PFSK-1 (cell line): ENCODE results near the gene SLC38A8.

ENCODE experiments used
- FOXP2 ChIP-seq: optimal IDR thresholded peaks from 2 replicates; pipeline ENCODE3; 2011; ENCODE audit warnings: borderline replicate concordance, control low read depth, inconsistent platforms; ENCODE audit not compliant: insufficient read depth; ENCODE audit errors: extremely low read length, extremely low read depth
- POLR2AphosphoS5 ChIP-seq: IDR thresholded peaks from 2 replicates; pipeline ENCODE4 v1.6.1; 2012; ENCODE audit warnings: low read depth, mild to moderate bottlenecking, control low read depth, low read length, moderate library complexity
- SIN3A ChIP-seq: IDR thresholded peaks from 2 replicates; pipeline ENCODE4 v1.6.1; 2012; ENCODE audit warnings: mild to moderate bottlenecking, low read length, moderate library complexity, borderline replicate concordance; ENCODE audit not compliant: insufficient read depth
- TAF1 ChIP-seq: IDR thresholded peaks from 2 replicates; pipeline ENCODE4 v1.6.1; 2012; ENCODE audit warnings: low read length, control low read depth, borderline replicate concordance; ENCODE audit not compliant: insufficient read depth
- TF ChIP-seq, protein P1 (sequence below), 2 experiments: IDR thresholded peaks; 2 replicates each; pipeline versions ENCODE4 v1.6.1 to v1.8.0; 2011 to 2012; ENCODE audit warnings: low read depth in 2 of 2, low read length in 2 of 2, control low read depth in 1 of 2, inconsistent platforms in 1 of 2, mild to moderate bottlenecking in 1 of 2, moderate library complexity in 1 of 2; ENCODE audit not compliant: insufficient read depth in 1 of 2

Gene SLC38A8

GRCh38 chr16:84042879-84043485 is 387 bp upstream of the SLC38A8 start:
- TF ChIP-seq FOXP2 = no peak
- TF ChIP-seq TAF1 = no peak
- TF ChIP-seq, protein P1, sequence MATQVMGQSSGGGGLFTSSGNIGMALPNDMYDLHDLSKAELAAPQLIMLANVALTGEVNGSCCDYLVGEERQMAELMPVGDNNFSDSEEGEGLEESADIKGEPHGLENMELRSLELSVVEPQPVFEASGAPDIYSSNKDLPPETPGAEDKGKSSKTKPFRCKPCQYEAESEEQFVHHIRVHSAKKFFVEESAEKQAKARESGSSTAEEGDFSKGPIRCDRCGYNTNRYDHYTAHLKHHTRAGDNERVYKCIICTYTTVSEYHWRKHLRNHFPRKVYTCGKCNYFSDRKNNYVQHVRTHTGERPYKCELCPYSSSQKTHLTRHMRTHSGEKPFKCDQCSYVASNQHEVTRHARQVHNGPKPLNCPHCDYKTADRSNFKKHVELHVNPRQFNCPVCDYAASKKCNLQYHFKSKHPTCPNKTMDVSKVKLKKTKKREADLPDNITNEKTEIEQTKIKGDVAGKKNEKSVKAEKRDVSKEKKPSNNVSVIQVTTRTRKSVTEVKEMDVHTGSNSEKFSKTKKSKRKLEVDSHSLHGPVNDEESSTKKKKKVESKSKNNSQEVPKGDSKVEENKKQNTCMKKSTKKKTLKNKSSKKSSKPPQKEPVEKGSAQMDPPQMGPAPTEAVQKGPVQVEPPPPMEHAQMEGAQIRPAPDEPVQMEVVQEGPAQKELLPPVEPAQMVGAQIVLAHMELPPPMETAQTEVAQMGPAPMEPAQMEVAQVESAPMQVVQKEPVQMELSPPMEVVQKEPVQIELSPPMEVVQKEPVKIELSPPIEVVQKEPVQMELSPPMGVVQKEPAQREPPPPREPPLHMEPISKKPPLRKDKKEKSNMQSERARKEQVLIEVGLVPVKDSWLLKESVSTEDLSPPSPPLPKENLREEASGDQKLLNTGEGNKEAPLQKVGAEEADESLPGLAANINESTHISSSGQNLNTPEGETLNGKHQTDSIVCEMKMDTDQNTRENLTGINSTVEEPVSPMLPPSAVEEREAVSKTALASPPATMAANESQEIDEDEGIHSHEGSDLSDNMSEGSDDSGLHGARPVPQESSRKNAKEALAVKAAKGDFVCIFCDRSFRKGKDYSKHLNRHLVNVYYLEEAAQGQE (IDR thresholded peaks at IDR 0.05; ENCODE audit: insufficient read depth in 1 of 2, low read depth in 2 of 2, low read length in 2 of 2) = no peak
- TF ChIP-seq POLR2AphosphoS5 = no peak
- TF ChIP-seq SIN3A = no peak

DNA sequence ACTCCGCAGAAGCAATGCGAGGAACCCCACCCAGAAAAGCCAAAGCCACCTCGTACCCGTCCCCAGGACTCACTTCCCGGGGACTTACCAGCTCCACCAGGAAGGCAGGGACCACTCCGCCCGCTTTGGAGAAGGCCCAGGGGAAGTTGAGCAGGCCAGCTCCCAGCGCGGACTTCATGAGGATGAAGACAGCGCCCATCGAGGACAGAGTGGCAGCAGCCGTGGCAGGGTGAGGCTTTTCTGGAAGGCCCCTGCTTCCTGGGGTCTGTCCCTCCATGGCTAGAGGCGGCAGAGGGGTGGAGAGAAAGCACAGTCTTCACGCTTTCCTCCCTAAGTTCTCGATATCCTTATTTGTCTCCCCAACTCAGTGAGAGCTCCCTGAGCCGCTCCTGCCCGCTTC is 714 bp downstream of the SLC38A8 start:
- no peak for TF ChIP-seq FOXP2

DNA sequence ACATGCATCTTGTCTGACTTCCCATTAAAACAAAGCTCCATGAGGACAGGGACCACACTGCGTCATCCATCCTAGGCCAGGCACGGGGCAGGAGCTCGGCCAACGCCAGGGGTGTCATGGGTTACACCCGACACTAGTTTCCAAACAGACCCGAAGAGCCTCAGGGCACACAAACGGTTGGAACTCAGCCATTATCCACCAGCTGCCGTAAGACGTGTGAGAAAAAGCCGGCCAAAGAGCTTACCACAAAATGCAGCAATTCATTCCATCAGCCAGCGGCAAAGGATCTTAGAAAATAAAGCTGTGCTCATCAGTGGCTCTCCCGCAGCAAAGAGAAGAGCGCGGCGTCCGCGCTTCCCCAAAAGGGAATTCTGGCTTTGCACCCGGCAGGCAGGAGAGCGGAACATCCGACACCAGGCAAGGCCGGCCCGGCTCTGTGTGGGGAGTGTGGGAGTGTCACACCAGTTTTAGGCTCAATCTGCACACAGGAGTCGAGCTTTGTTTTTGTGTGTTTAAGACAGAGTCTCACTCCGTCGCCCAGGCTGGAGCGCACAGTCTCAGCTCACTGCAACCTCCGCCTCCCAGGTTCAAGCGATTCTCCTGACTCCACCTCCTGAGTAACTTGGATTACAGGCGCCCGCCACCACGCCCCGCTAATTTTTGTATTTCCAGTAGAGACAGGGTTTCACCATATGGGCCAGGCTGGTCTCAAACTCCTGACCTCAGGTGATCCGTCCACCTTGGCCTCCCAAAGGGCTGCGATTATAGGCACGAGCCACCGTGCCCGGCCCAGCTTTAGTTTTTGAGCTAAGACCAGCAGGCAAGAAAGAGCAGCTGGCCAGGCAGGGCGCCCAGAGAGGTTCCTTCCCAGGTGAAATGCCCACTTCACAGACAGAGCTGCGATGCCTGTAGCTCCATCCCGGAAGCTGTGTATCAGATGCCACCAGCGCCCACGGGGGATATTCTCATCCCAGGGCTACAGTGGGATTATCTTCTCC is 1.5 kb downstream of the SLC38A8 start:
- no peak for TF ChIP-seq FOXP2
- TF ChIP-seq TAF1 = no peak
- TF ChIP-seq, protein P1 (IDR thresholded peaks at IDR 0.05; ENCODE audit: insufficient read depth in 1 of 2, low read depth in 2 of 2, low read length in 2 of 2) = no peak
- no peak for TF ChIP-seq POLR2AphosphoS5
- no peak for TF ChIP-seq SIN3A

- TF ChIP-seq FOXP2 = no peak
- no peak for TF ChIP-seq POLR2AphosphoS5
- TF ChIP-seq TAF1 = no peak
- TF ChIP-seq, protein P1 (IDR thresholded peaks at IDR 0.05; ENCODE audit: insufficient read depth in 1 of 2, low read depth in 2 of 2, low read length in 2 of 2) = no peak
- TF ChIP-seq SIN3A = no peak
These were observed 2.3 kb downstream of the SLC38A8 start for GRCh38 chr16:84040226-84040822.

DNA sequence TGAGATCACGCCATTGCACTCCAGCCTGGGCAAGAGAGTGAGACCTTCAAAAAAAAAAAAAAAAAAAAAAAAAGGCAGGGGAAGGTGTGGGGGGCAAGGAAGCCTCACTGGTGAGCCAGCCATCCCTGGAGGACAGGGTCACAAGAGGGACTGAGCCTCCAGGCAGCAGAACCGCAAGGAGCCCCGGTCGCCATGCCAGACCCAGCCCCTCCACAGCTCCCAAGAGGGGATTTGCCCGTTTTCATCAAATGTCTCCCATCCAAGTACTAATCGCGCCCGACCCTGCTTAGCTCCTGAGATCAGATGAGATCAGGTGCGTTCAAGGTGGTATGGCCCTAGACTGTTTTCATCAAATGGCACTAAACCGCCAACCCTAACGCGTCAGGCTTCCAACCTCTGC is 2.9 kb downstream of the SLC38A8 start:
- TF ChIP-seq TAF1 = no peak

DNA sequence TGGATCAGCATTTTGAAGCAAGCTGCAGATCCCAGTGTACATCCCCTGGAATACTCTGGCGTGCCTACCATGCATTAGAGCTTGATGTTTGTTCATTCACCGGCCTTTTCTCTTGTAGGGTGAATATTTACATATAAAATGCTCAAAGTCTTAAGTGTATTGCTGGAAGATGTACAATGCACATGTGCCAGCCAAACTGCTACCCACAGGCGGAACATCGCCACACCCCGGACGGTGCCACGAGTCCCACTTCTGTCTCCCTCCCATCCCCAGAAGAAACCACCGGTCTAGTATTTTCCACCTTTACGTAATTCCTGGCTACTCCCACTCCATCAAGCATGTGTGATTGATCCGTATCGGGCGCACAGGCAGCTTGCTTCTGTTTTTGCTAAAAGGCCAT is 4.1 kb downstream of the SLC38A8 start:
- TF ChIP-seq, protein P1 (IDR thresholded peaks at IDR 0.05; ENCODE audit: insufficient read depth in 1 of 2, low read depth in 2 of 2, low read length in 2 of 2) = no peak
- TF ChIP-seq TAF1 = no peak
- no peak for TF ChIP-seq FOXP2
- no peak for TF ChIP-seq SIN3A
- no peak for TF ChIP-seq POLR2AphosphoS5
